ENCODE measurements around the gene TRMT10B.
"Not testable (repeated sequence)": the region's sequence is repeated elsewhere in the genome, so short reads cannot be mapped to it uniquely, and the experiment has no call there.

TRMT10B gene

DNA sequence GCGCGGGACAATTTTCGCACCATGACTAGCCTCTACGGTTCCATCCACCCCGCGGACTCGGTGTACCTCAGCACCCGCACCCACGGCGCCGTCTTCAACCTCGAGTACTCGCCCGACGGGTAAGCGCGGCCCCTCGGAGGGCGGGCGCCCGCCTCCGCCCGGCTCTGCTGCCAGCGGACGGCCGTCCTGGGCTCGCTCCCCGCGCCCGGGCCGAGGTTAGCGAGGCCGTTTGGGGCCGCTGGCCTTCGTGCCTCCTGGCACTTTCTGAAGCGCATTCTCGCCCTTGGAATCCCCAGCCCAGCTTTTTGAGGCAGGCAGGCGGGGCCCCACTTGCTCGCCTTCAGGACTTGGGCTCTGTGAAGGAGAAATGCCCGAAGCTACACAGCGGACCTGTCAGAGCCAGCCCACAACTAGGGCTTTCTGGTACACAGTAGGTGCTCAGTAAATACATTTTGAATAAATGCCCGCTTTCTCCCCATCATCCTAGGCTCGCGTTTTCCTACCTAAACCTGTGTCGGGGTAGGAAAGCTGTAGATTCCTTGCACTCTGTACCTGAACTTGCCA, 47.8 kb downstream of the TRMT10B start:
- peak; percentile 33 for DNase-seq

DNA sequence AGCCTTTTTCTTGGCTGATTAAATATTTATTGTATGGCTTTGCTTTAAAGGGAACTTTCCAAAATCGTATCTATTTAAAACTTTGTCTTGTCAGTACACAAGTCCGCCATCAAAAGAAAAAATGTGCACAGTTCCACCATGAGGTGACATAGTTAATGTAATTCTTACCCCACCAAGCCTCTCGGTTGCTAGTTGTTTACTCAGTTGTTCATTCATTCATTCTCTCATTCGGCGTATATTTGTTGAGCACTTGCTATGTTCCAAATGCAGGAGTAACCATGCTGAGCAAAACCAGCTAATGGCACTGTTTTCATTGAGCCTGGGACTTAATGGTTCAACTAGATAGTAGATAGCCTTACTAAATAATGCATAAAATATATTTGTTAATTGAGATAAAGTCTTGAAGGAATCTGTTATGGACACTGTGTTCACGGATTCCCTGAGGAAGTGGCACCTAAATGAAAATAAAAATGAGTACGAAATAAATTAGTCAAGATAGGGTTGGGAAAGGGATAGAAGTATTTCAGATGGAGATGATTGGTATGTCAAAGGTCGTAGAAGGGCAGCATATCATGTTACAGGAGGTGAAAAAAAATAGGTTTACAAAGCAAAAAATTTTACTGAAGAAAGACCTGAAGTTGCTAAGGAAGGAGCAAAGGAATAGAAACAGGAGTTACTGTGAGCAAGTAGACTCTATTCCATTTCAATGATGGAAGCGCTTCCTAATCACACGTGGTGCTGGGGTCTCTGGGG, 48.5 kb downstream of the TRMT10B start:
- no peak for DNase-seq

DNA sequence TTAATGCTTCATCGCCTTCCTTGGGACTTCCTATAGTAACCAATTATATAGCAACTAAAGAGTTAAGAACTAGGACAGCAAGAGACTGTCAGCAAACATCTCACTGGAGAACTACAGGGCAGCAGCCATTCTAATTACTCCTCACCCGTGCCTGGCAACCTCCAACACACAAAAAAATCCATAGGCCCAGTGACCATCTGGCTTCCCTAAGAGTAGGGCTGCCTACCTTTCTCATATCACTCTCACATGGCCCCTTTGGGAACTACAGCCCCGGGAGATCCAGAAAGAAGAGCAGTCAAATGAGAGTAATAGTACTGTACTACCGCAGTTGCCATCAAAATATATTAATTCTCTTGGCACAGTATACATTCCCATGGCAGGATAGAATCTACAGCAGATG, 52.7 kb downstream of the TRMT10B start:
- DNase-seq, result no peak

DNA sequence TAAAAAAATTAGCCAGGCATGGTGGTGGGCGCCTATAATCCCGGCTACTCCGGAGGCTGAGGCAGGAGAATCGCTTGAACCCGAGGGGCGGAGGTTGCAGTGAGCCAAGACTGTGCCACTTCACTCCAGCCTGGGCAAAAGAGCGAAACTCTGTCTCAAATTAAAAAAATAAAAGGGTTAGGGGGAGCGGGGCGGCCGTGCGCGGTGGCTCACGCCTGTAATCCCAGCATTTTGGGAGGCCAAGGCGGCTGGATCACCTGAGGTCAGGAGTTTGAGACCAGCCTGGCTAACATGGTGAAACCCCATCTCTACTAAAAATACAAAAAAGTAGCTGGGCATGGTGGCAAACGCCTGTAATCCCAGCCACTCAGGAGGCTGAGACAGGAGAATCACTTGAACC, 56.1 kb downstream of the TRMT10B start:
- not testable (repeated sequence) for DNase-seq

DNA sequence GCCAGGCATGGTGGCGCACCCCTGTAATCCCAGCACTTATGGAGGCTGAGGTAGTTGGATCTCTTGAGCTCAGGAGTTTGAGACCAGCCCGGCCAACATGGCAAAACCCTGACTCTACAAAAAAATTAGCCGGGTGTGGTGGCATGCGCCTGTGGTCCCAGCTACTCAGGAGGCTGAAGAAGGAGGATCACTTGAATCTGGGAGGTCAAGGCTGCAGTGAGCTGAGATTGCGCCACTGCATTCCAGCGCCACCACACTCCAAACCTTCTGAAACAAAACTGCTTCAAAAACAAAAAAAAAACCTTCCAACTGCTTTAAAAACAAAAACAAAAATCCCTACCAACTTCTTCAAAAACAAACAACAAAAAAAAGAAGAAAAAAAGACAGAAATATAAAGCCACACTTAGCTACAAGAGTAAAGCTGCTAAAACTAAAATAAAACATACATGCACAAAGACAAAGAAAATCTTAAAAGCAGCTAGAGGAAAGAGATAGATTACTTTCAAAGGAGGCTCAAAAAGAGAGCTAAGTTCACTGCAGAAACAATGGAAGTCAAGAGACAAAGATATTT, 58.4 kb downstream of the TRMT10B start:
- no peak for DNase-seq

DNA sequence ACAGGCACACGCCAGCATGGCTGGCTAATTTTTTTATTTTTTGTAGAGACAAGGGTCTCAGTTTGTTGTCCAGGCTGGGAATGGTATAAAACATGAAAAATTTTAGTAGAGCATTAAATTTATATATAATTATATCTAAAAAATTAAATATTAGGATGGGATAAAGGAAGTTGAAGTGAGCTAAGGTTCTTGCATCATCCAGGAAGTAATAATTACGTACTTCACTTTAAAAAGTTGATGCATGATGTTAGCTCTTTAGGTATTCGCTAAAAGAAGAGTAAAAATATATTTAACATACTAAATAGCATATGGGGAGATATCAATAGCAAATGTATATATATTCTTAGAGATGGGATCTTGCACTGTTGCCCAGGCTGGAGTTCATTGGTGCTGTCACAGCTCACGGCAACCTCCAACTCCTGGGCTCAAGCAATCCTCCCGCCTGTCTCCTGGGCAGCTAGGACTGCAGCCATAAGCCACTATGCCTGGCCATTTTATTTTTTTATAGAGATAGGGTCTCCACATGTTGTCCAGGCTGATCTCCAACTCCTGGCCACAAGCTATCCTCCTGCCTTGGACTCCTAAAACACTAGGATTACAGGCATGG, 59.3 kb downstream of the TRMT10B start:
- DNase-seq, result no peak

DNA sequence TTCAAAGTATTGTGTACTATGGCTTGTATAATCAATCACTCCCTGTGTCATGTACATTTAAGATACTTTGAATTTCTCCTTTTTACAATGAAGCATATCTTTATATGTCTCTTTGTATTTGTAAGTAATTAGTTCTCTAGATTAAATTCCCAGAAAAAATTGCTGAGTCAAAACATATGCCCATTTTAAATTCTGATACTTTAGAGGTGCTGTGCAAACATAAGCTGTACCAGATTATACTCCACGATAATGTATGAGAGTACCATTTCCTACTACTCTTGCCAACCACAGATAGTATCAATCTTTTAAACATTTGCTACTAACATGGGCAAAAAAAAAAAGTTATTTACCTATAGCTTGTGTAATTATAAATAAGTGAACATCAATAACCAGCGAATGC, 65.2 kb downstream of the TRMT10B start:
- DNase-seq, result no peak

DNA sequence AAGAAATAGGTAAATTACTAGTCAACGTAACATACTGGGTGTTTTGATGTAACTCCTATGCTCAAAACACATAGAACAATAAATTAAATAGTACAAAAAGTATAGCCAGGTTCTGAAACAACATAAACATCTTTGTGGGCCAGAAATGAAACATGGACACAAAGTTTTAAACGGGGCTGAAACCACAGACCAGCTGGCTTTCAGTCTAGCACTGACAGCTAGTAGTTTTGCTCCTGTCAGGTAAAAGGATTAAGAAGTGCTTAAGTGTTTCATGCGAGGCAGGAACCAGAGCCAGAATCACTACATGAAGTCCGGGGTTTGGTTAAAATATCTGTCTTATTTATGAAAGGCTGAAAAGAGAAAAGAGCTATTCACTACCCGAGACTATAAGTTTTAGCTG, 66.5 kb downstream of the TRMT10B start:
- DNase-seq, result no peak

DNA sequence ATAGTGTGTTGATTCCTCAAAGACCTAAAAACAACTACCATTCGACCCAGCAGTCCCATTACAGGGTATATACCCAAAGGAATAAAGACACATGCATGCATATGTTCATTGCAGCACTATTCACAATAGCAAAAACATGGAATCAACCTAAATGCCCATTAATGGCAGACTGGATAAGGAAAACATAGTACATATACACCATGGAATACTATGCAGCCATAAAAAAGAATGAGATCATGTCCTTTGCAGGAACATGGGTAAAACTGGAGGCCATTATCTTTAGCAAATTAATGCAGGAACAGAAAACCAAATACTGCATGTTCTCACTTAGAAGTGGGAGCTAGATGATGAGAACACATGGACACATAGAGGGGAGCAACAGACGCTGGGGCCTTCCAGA, 71.6 kb downstream of the TRMT10B start:
- not testable (repeated sequence) for DNase-seq

DNA sequence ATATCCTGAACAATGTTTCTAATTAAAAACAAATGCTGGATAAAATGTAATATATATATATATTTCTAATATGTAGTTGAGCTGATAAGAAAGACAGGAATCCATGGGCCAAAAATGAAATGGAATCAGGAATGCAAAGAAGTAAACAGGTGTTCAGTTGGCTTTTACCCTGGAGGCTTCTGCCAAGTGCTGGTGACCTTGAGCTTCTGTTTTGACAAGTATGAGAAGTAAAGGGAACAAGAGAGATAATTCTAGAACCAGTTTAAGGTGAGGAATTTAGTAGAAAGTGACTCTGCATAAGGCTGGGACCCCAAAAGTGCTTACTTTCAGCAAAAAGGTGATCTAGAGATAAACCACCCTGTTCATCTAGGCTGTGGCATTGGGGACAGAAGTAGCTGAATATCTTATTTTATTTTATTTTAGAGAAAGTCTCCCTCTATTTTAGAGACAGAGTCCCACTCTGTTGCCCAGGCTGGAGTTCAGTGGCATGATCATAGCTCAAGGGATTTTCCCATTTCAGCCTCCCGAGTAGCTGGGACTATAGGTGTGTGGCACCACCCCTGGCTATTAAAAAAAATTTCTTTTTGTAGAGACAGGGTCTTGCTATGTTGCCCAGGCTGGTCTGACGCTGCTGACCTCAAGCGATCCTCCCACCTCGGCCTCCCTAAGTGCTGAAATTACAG, 74.0 kb downstream of the TRMT10B start:
- DNase-seq, result no peak

Measured in activated CD4-positive, alpha-beta T cell treated with anti-CD3 and anti-CD28 coated beads, Interleukin-2, amount 50 U/mL, for 16 hours (primary cell).